ENCODE measurements around the gene KRTAP21-2.
"Not testable (repeated sequence)": the region's sequence is repeated elsewhere in the genome, so short reads cannot be mapped to it uniquely, and the experiment has no call there.

KRTAP21-2 gene

GRCh38 chr21:30747159-30747558 lies at the start of gene KRTAP21-2:
TSS of gene KRTAP21-2 (minus strand) at chr21:30747259. CDS start at chr21:30747202, 57 bp downstream.
- DNase-seq = no peak

- no peak for DNase-seq
These were observed 46.7 kb upstream of the KRTAP21-2 start for GRCh38 chr21:30793581-30794314.

- no peak for DNase-seq
These were observed 32.2 kb upstream of the KRTAP21-2 start for GRCh38 chr21:30779249-30779648.

GRCh38 chr21:30769724-30770431 lies 22.8 kb upstream of the KRTAP21-2 start:
- DNase-seq = no peak

- DNase-seq = no peak
These were observed 13.7 kb upstream of the KRTAP21-2 start for GRCh38 chr21:30760776-30761175.

- no peak for DNase-seq
These were observed 11.2 kb upstream of the KRTAP21-2 start for GRCh38 chr21:30758306-30758705.

- not testable (repeated sequence) for DNase-seq
These were observed 8.3 kb upstream of the KRTAP21-2 start, which contains the start of gene KRTAP21-1 for GRCh38 chr21:30755328-30755727. TSS of gene KRTAP21-1 (minus strand) at chr21:30755428. CDS start at chr21:30755378, 50 bp downstream.

- no peak for DNase-seq
These were observed 6.6 kb downstream of the KRTAP21-2 start for GRCh38 chr21:30740462-30740861.

GRCh38 chr21:30733026-30733425 lies 14.0 kb downstream of the KRTAP21-2 start:
- DNase-seq = no peak

- DNase-seq = no peak
These were observed 20.3 kb downstream of the KRTAP21-2 start for GRCh38 chr21:30726726-30727125.

GRCh38 chr21:30719401-30719800 lies 27.7 kb downstream of the KRTAP21-2 start:
- no peak for DNase-seq

GRCh38 chr21:30718239-30718909 lies 28.7 kb downstream of the KRTAP21-2 start, which contains the start of gene KRTAP21-3:
TSS of gene KRTAP21-3 (minus strand) at chr21:30718777. CDS start at chr21:30718759, 18 bp downstream.
- no peak for DNase-seq

- no peak for DNase-seq
These were observed 30.0 kb downstream of the KRTAP21-2 start for GRCh38 chr21:30717105-30717504.

- DNase-seq = no peak
These were observed 32.1 kb downstream of the KRTAP21-2 start for GRCh38 chr21:30714946-30715345.

- no peak for DNase-seq
These were observed 32.6 kb downstream of the KRTAP21-2 start for GRCh38 chr21:30714456-30714855.

GRCh38 chr21:30713766-30714165 lies 33.3 kb downstream of the KRTAP21-2 start:
- no peak for DNase-seq

GRCh38 chr21:30710499-30710898 lies 36.6 kb downstream of the KRTAP21-2 start:
- no peak for DNase-seq

- no peak for DNase-seq
These were observed 39.6 kb downstream of the KRTAP21-2 start for GRCh38 chr21:30707409-30707808.

Measured in SIG-M5 (cell line).